ENCODE data around the gene RASGEF1C. TPM values are rescaled to one million over a fixed set of nuclear protein-coding genes. Genes with fewer than 3 reads are reported as not detected.
A peak's percentile ranks its signal among the peaks of the same experiment; 100 is the strongest.

RASGEF1C gene
- total and polyA plus RNA-seq, 4 experiments from 2014 or later: not detected

DNA sequence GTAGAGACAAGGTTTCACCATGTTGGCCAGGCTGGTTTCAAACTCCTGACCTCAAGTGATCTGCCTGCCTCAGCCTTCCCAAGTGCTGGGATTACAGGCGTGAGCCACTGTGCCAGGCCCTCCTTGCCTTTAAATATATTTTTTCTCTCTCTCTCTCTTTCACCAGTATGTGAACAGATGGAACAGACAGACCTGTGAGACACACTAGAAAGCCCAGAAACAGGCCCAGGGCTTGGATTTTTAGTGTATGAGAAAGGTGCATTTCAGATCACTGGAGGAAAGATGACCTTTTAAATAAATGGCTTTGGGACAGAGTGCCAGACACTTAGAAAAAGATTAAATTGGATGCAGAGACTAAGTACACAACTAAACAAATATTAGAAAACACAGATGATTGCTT, 3.1 kb downstream of the RASGEF1C start:
- Mint-ChIP-seq H3K4me1 (peaks cover 4 to 11% (median 6%) of the 10 kb centered on the region in 4 donors), H3K27me3 (peaks cover 25 to 33% of the 10 kb centered on the region in 2 donors), H3K4me3 (no peak overlapping the region), H3K9me3 (no peaks in the 10 kb centered on the region), H3K36me3 (no peaks in the 10 kb centered on the region), H3K27ac (no peak overlapping the region)
- DNase-seq: no peak
- H3K27me3 ChIP-seq (ENCODE audit: insufficient read depth, low read length): peaks cover 14% of the 10 kb centered on the region
- intact Hi-C loops (cut with micrococcal nuclease): loop anchor here (10.0 kb wide), 1 partner anchor 109 kb away; no protein-coding TSS in a partner anchor
- ChIA-PET POLR2A (ENCODE audit: partially characterized antibody) (no interaction called here), CTCF (ENCODE audit: partially characterized antibody) (no interaction called here)
- H3K27ac ChIP-seq (ENCODE audit: low read depth, low read length): no peak overlapping the region
- H3K36me3 ChIP-seq (ENCODE audit: insufficient read depth, low read length): no peaks in the 10 kb centered on the region
- peaks cover 6% of the 10 kb centered on the region for H3K4me1 ChIP-seq (ENCODE audit: insufficient read depth, low read length)
- no peaks in the 10 kb centered on the region for H3K9me3 ChIP-seq (ENCODE audit: control insufficient read depth in 1 of 2, low read length in 2 of 2)
- no peak overlapping the region for H3K4me3 ChIP-seq (ENCODE audit: low read length in 2 of 2)

DNA sequence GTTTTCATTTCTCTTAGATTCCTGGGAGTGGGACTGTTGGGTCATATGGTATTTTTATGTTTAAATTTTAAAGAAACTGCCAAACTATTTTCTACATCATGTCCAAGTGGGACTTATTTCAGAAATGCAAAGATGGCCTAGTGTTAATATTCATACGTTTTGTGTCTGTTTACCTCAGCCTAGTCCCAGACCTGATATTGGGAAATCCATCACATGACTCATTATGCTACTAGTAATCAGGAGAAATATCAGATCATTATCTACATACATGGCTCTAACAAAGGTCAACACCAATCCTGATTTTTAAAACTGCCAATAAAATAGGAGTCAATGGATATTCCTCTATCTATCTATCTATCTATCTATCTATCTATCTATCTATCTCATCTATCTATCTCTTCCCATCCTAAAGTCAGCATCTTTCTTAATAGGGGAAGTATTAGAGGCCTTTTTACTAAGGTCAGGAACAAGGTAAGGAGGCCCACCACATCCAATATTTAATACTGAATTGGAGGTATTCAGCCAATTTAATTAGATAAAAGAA, 4.7 kb downstream of the RASGEF1C start:
- peaks cover 11% of the 10 kb centered on the region for H3K27me3 ChIP-seq (ENCODE audit: insufficient read depth, low read length)
- no peaks in the 10 kb centered on the region for H3K9me3 ChIP-seq (ENCODE audit: control insufficient read depth in 1 of 2, low read length in 2 of 2)
- H3K36me3 ChIP-seq (ENCODE audit: insufficient read depth, low read length): no peaks in the 10 kb centered on the region
- POLR2A ChIA-PET (ENCODE audit: partially characterized antibody): no interaction called here
- H3K4me1 Mint-ChIP-seq: peaks cover 4 to 7% (median 6%) of the 10 kb centered on the region in 4 donors
- H3K4me3 ChIP-seq (ENCODE audit: low read length in 2 of 2): no peak overlapping the region
- intact Hi-C loops (cut with micrococcal nuclease): loop anchor here (10.0 kb wide), 1 partner anchor 110 kb away; no protein-coding TSS in a partner anchor
- peaks cover 6% of the 10 kb centered on the region for H3K4me1 ChIP-seq (ENCODE audit: insufficient read depth, low read length)
- no peaks in the 10 kb centered on the region for H3K9me3 Mint-ChIP-seq
- no peak overlapping the region for H3K4me3 Mint-ChIP-seq
- DNase-seq: no peak
- H3K27me3 Mint-ChIP-seq: peaks cover 18 to 32% of the 10 kb centered on the region in 2 donors
- H3K27ac Mint-ChIP-seq: no peak overlapping the region
- no peak overlapping the region for H3K27ac ChIP-seq (ENCODE audit: low read depth, low read length)
- CTCF ChIA-PET (ENCODE audit: partially characterized antibody): no interaction called here
- H3K36me3 Mint-ChIP-seq: no peaks in the 10 kb centered on the region

DNA sequence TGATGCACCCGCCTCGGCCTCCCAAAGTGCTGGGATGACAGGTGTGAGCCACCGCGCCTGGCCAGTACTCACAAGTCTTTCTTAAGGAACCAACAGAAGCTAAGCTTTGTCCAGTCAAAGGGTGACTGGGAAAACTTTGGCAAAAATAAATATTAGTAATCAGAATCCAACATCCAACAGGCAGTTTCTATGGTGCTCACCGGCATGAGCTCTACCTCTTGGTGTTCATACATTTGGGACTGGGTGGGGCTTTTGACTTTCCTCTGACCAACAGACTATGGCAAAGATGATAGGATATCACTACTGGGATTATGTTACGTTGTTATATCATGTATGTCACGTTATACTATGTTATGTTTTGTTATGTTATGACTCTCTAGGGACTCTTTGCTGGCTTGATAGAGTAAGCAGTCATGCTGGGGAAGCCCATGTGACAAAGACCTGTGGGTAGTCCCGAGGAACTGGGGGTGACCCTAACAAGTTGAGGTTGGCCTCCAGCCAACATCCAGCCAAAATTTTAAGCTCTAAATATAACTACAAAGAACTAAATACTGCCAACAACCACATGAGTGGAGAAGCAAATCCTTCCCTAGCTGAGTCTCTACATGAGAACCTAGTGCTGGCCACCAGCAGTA, 6.0 kb downstream of the RASGEF1C start:
- Mint-ChIP-seq H3K27me3 (peaks cover 16 to 35% of the 10 kb centered on the region in 2 donors), H3K4me1 (peaks cover 0 to 3% (median 1%) of the 10 kb centered on the region in 4 donors), H3K4me3 (no peak overlapping the region), H3K9me3 (peaks cover 0 to 3% (median 0%) of the 10 kb centered on the region in 8 donors), H3K27ac (peak overlapping the region in 1 of 7 donors; percentile 55), H3K36me3 (no peaks in the 10 kb centered on the region)
- Histone ChIP-seq H3K27me3 (ENCODE audit: insufficient read depth, low read length) (peaks cover 5% of the 10 kb centered on the region), H3K27ac (ENCODE audit: low read depth, low read length) (no peak overlapping the region), H3K4me1 (ENCODE audit: insufficient read depth, low read length) (peaks cover under 1% of the 10 kb centered on the region), H3K4me3 (ENCODE audit: low read length in 2 of 2) (no peak overlapping the region), H3K9me3 (ENCODE audit: control insufficient read depth in 1 of 2, low read length in 2 of 2) (no peaks in the 10 kb centered on the region), H3K36me3 (ENCODE audit: insufficient read depth, low read length) (no peaks in the 10 kb centered on the region)
- intact Hi-C loops (cut with micrococcal nuclease): loop anchor here (10.0 kb wide), 1 partner anchor 112 kb away; no protein-coding TSS in a partner anchor
- DNase-seq: no peak
- ChIA-PET POLR2A (ENCODE audit: partially characterized antibody) (no interaction called here), CTCF (ENCODE audit: partially characterized antibody) (interaction anchor here (1.8 kb wide), 1 partner anchor 126 kb away, joined by 5 read pairs; no protein-coding TSS in a partner anchor)

- no peak for DNase-seq
- intact Hi-C loops (cut with micrococcal nuclease): loop anchor here (10.0 kb wide), 1 partner anchor 113 kb away; no protein-coding TSS in a partner anchor
These were observed 7.7 kb downstream of the RASGEF1C start for GRCh38 chr5:180201051-180201987.

GRCh38 chr5:180199390-180199789, 9.6 kb downstream of the RASGEF1C start:
- ChIA-PET CTCF (ENCODE audit: partially characterized antibody) (no interaction called here), POLR2A (ENCODE audit: partially characterized antibody) (no interaction called here)
- intact Hi-C loops (cut with micrococcal nuclease): no loop called here
- Mint-ChIP-seq H3K36me3 (no peaks in the 10 kb centered on the region), H3K27me3 (peaks cover 7 to 24% of the 10 kb centered on the region in 2 donors), H3K9me3 (peaks cover 0 to 3% (median 0%) of the 10 kb centered on the region in 8 donors), H3K4me3 (no peak overlapping the region), H3K4me1 (no peaks in the 10 kb centered on the region), H3K27ac (no peak overlapping the region)
- Histone ChIP-seq H3K27me3 (ENCODE audit: insufficient read depth, low read length) (no peaks in the 10 kb centered on the region), H3K27ac (ENCODE audit: low read depth, low read length) (no peak overlapping the region), H3K4me1 (ENCODE audit: insufficient read depth, low read length) (no peaks in the 10 kb centered on the region), H3K9me3 (ENCODE audit: control insufficient read depth in 1 of 2, low read length in 2 of 2) (no peaks in the 10 kb centered on the region), H3K36me3 (ENCODE audit: insufficient read depth, low read length) (no peaks in the 10 kb centered on the region), H3K4me3 (ENCODE audit: low read length in 2 of 2) (no peak overlapping the region)
- no peak for DNase-seq

More at GRCh38 chr5:180201051-180201987, 7.7 kb downstream of the RASGEF1C start:
- H3K9me3 Mint-ChIP-seq: peaks cover 0 to 3% (median 0%) of the 10 kb centered on the region in 8 donors
- CTCF ChIA-PET (ENCODE audit: partially characterized antibody): interaction anchor here (1.8 kb wide), 1 partner anchor 128 kb away, joined by 5 read pairs; no protein-coding TSS in a partner anchor
- peaks cover 8 to 31% of the 10 kb centered on the region in 2 donors for H3K27me3 Mint-ChIP-seq
- H3K9me3 ChIP-seq (ENCODE audit: control insufficient read depth in 1 of 2, low read length in 2 of 2): no peaks in the 10 kb centered on the region
- POLR2A ChIA-PET (ENCODE audit: partially characterized antibody): no interaction called here
- H3K4me3 Mint-ChIP-seq: no peak overlapping the region
- H3K4me3 ChIP-seq (ENCODE audit: low read length in 2 of 2): no peak overlapping the region
- no peaks in the 10 kb centered on the region for H3K36me3 ChIP-seq (ENCODE audit: insufficient read depth, low read length)
- no peak overlapping the region for H3K27ac Mint-ChIP-seq
- no peaks in the 10 kb centered on the region for H3K36me3 Mint-ChIP-seq
- no peaks in the 10 kb centered on the region for H3K4me1 ChIP-seq (ENCODE audit: insufficient read depth, low read length)
- no peaks in the 10 kb centered on the region for H3K4me1 Mint-ChIP-seq
- no peaks in the 10 kb centered on the region for H3K27me3 ChIP-seq (ENCODE audit: insufficient read depth, low read length)
- no peak overlapping the region for H3K27ac ChIP-seq (ENCODE audit: low read depth, low read length)

GRCh38 chr5:180198208-180198607, 10.8 kb downstream of the RASGEF1C start:
- DNase-seq: no peak
- H3K36me3 Mint-ChIP-seq: no peaks in the 10 kb centered on the region
- no peak overlapping the region for H3K4me3 ChIP-seq (ENCODE audit: low read length in 2 of 2)
- POLR2A ChIA-PET (ENCODE audit: partially characterized antibody): no interaction called here
- H3K27ac ChIP-seq (ENCODE audit: low read depth, low read length): no peak overlapping the region
- H3K36me3 ChIP-seq (ENCODE audit: insufficient read depth, low read length): no peaks in the 10 kb centered on the region
- intact Hi-C loops (cut with micrococcal nuclease): no loop called here
- H3K27ac Mint-ChIP-seq: no peak overlapping the region
- H3K9me3 ChIP-seq (ENCODE audit: control insufficient read depth in 1 of 2, low read length in 2 of 2): no peaks in the 10 kb centered on the region
- H3K4me3 Mint-ChIP-seq: no peak overlapping the region
- H3K4me1 ChIP-seq (ENCODE audit: insufficient read depth, low read length): no peaks in the 10 kb centered on the region
- H3K27me3 Mint-ChIP-seq: peaks cover 7 to 21% of the 10 kb centered on the region in 2 donors
- no peaks in the 10 kb centered on the region for H3K27me3 ChIP-seq (ENCODE audit: insufficient read depth, low read length)
- CTCF ChIA-PET (ENCODE audit: partially characterized antibody): no interaction called here
- H3K9me3 Mint-ChIP-seq: peaks cover 0 to 3% (median 0%) of the 10 kb centered on the region in 8 donors
- H3K4me1 Mint-ChIP-seq: no peaks in the 10 kb centered on the region
